GM18870 (cell line): ENCODE data around the gene TBKBP1.
"Not testable (repeated sequence)": the region's sequence is repeated elsewhere in the genome, so short reads cannot be mapped to it uniquely, and the experiment has no call there.

Source experiments
- ATAC-seq: cut with Tn5 transposase; IDR thresholded peaks from one replicate; pipeline ENCODE4 v1.9.1; 2021; ENCODE audit warnings: moderate library complexity; ENCODE audit not compliant: unreplicated experiment

TBKBP1 gene

DNA sequence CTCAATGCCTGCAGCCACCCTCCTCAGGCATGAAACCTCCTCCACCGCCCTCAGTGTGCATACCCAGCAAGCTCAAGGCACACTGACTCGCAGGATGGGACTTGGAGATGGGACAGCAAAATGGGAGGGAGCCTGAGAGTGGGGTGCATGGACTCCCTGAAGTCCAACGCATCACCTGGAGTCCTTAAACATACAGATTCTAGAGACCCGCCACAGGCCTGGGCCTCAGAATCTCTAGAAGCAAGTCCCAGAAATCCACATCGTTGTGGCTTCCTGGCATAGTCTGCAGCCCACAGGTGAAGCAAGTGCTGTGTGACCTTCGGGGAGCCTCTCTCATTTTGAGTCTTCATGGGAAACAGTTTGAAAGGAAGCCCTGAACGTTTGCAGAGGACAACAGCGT is 35.5 kb downstream of the TBKBP1 start:
- no peak for ATAC-seq

DNA sequence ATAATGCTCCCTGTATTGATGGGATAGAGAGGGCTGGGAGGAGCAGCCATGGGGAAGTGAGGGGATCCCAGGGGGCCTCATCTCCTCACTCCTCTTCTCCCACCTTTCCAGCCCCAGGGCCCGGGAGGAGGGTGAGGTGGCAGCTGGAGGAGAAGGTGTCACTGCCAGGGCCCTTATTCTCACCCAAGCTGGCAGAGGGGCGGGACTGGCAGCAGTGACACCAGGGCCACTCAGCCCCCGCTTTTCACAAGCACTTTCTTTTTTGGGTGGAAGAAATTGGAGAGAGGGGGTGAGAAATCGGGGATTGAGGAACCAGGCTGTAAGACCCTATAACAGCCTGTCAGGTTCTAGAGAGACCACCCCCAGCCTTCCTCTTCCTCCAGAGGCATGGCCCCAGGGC is 36.7 kb downstream of the TBKBP1 start:
- ATAC-seq: no peak

DNA sequence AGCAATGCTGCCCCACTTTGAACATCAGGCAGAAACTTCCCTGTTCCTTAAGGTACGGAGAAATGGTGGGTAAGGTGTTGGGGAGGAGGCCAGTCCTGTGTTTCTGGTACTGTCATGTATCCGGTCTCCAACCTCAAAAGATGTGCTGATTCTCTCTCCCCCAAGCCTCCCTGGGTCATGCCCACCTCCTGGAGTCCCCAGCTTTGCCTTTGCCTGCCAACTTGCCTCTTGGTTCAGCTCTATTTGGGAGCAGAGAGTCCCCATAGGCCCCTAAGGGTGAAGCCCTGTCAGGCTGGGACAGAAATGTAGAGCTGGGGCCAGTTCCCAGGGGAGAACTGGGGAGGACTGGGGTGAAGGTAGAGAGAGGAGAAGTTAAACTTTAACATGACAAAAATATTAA is 37.4 kb downstream of the TBKBP1 start:
- ATAC-seq: no peak

DNA sequence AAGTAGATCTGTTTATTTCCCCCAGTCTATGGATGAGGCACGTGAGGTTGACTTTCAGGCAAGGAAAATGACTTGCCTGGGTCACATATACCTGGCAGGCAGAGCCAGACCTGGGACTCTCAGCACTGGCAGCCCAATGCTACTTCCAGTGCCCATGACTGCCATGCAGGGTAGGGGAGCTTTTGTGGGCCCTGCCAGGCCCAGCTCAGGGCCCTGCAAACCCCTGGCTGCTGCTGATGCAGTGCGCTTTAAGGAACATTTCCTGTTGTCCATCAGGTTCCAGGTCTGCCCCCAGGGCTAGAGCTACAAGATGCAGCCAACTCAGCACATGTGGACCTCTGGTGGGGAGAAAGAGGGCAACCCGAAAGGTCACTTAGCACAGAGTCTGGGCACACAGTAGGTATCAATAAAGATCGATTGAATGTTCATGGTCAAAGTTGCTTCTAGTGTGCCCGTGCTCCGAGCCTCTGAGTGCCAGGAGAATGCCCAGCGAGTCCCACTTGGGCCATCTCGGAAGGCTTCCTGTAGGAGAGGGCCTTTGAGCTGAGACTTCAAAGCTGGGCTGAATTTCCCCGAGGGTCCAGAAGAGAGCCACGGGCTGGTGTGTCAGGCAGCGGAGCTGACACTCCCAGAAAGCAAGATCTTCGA is 38.6 kb downstream of the TBKBP1 start:
- no peak for ATAC-seq

DNA sequence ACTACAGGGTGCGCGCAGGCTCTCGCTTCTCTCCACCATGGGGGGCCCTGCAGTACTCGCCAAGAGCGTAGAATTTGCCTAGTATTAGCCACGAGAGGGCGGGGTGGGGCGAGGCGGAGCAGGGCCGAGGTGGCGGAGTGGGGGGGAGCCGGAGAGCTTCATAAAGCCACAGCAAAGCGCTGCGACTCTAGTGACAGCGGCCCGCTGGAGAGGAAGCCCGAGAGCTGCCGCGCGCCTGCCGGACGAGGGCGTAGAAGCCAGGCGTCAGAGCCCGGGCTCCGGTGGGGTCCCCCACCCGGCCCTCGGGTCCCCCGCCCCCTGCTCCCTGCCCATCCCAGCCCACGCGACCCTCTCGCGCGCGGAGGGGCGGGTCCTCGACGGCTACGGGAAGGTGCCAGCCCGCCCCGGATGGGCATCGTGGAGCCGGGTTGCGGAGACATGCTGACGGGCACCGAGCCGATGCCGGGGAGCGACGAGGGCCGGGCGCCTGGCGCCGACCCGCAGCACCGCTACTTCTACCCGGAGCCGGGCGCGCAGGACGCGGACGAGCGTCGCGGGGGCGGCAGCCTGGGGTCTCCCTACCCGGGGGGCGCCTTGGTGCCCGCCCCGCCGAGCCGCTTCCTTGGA is 39.2 kb downstream of the TBKBP1 start, which contains the start of gene TBX21:
TSS of gene TBX21 (plus strand) at position 190 of the 627 bp plus-strand sequence. CDS start at position 409, 219 bp downstream.
- no peak for ATAC-seq

DNA sequence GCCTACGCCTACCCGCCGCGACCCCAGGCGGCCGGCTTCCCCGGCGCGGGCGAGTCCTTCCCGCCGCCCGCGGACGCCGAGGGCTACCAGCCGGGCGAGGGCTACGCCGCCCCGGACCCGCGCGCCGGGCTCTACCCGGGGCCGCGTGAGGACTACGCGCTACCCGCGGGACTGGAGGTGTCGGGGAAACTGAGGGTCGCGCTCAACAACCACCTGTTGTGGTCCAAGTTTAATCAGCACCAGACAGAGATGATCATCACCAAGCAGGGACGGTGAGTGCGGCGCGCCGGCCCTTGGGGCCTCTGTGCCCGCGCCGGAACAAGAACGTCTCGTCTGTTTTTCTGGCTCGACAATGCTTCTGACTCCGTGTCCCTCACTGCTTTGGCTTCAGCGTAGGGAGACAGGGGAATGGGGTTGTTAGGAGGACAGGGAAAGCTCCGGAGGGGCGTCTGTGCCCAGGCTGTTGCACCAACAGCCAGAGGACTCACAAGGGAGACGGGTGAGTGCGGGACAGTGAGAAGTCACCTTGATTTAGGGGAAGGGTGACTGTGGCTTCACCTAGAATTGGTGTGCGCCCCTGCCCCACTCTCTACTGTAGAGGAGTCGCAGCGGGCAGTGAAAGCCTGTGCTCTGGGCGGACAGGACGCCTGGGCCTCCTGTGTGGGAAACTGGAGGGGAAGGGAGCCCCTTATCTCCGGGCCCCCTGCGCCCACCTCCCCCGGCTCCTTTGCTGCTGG is 39.9 kb downstream of the TBKBP1 start:
- ATAC-seq: no peak

DNA sequence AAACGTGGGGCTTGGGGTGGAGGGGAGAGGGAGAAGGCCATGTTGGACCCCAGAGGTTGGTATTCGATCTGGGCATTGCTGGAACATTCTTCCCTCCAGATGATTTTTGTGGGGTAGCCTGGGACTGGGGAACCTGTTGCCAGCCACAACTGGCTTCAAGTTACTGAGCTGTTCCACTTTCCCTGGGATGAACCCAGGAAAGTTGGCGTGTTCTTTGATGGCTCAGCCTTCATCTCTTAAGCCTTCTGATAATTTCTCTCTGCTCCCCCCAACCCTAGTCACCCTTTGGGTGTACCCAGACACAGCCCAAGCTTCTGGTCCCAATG is 41.1 kb downstream of the TBKBP1 start:
- ATAC-seq: no peak

DNA sequence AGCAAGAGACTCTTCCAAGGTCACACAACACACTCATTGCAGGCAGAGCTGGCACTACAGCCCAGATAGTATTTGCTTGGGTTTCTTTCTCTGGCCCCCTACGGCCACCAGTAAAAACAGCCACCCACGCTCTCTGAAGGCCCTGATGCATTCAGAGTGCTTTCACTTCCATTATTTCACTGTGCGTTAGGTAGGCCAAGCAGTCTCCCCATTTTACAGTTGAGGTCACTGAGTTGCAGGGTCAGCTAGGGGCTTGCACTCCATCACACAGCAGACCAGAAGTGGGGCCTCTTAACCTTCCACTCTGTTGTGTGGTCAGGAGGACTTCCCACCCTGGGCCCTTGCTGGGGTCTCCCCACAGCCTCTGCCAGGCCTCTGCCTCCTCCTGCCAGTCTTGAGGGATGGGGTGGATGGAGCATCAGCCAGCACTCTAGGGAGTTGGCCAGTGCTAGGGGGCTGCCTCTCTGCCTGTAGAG is 41.6 kb downstream of the TBKBP1 start:
- ATAC-seq: peak; percentile 49

DNA sequence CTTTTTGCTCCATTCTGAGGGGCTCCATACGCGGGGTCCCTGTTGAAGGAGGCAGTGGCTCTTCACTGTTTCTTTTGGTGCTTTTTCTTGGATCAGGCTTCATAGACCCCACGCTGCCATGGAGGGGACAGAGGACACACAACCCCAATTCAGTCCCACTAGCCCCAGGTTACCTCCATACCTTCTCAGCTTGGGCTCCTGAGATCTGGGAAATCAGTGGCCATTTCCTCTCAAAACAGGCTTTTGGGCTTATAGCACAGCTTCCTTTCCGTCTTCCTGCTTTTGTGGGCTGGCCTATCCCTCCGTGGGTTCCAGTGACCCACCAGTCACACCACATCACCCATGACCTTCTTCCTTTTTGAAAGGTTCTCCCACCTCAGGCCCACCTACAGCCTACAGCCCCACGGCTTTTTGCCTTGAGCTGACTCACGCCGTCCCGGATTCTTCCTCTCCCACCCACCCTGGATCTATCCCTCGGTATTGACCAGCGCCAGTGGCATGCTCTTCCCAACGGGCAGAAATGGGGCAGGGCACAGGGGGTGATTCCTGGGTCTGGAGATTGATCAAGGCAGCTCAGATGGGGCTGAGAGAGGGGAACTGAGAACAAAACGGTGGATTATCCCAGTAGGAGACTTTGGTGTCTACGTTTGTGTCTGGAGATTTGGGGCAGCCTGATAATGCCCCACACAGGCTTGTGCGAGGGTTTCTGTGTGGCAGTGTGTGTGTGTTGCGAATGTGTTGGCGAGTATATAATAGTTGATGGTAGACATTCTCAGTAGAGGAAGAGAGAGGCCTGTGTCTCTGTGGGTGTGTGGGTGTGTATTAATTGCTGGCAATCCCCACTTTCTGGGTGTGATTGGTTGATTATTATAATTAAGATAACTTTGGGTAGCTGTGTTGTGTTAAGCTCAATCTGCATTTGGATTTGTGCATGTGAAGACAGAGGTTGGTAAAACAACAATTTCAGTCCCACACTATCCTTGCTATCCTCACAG is 42.8 kb downstream of the TBKBP1 start:
- no peak for ATAC-seq

DNA sequence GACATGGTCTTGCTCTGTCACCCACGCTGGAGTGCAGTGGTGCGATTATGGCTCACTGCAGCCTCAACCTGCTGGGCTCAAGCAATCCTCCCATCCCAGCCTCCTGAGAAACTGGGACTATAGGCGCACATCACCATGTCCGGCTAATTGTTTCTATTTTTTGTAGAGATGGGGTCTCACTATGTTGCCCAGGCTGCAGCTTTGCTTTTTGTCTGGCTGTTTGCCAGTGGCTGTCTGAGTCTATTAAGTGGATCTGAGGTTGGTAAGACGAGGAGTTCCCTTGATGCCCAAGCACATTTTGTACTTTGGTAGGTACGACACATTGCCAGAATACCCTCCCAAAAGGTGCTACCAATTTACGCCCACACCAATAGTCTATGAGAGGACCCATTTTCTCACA is 44.2 kb downstream of the TBKBP1 start:
- no peak for ATAC-seq

DNA sequence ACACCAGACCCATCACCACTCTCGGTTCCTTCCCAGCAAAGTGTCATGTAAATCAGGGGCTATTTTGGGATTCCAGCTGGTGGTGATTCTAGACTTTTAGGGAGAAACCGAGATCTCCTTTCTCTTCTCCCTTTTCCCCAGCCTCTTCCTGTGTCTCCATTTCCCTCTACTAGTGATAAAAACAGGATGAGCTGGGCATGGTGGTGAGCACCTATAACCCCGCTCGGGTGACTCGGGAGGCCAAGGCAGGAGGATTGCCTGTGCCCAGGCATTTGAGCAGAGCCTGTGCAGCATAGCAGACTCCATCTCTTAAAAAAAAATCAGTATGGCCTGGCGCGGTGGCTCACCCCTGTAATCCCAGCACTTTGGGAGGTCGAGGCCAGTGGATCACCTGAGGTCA is 45.2 kb downstream of the TBKBP1 start:
- no peak for ATAC-seq

DNA sequence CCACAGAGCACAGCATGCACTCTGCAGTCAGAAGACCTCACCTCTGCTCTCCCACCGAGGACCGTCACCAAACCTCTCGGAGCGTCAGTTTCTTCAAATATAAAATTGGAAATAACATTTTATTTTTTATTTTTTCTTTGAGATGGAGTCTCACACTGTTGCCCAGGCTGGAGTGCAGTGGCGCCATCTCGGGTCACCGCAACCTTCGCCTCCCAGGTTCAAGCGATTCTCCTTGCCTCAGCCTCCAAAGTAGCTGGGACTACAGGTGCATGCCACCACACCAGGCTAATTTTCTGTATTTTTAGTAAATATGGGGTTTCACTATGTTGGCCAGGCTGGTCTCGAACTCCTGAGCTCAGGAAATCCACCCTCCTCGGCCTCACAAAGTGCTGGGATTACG is 46.0 kb downstream of the TBKBP1 start:
- not testable (repeated sequence) for ATAC-seq

DNA sequence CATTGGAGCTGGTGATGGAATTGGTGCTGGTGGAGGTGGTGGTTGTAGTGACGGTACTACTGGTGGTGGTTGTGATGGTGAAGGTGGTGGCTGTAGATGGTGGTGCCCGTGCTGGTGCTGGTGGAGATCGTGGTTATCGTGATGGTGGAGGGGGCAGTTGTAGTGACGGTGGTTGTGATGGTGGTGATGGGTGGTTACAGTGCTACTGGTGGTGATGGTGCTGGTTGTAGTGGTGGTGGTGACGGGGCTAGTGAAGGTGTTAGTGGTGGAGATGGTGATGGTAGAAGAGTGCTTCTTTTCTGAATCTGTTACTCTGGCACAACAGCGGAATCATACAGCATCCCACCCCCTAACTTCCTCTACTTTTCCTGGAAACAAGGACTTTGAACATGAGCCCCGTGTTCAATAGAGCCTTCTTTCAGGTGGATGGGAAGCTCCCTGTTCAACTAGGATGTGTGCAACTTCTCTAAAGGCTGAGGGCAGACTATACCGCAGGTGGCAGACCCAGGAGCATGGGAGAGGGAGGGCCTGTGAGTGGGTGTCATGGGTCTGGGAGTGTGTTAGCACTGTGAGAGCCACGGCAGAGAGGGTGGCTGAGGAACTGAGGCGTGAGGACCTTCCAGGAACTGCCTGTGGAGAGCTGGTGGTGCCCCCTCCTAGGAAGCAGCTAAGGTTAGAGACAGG is 47.3 kb downstream of the TBKBP1 start:
- ATAC-seq: no peak

DNA sequence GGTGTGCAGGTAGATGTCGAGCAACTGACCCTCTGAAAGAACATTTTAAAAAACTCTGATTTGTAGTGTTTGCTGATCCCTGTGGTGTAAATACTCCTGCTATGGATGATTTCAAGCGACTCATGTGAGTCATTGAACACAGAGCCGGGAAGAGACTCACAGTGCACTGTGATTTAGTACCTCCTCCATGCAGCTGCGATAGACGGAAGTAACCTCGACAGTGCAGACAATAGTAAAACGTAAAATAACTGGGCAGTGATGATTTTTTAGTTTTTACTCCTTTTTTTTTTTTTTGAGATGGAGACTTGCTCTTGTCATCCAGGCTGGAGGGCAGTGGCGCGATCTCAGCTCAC is 47.8 kb downstream of the TBKBP1 start:
- no peak for ATAC-seq

DNA sequence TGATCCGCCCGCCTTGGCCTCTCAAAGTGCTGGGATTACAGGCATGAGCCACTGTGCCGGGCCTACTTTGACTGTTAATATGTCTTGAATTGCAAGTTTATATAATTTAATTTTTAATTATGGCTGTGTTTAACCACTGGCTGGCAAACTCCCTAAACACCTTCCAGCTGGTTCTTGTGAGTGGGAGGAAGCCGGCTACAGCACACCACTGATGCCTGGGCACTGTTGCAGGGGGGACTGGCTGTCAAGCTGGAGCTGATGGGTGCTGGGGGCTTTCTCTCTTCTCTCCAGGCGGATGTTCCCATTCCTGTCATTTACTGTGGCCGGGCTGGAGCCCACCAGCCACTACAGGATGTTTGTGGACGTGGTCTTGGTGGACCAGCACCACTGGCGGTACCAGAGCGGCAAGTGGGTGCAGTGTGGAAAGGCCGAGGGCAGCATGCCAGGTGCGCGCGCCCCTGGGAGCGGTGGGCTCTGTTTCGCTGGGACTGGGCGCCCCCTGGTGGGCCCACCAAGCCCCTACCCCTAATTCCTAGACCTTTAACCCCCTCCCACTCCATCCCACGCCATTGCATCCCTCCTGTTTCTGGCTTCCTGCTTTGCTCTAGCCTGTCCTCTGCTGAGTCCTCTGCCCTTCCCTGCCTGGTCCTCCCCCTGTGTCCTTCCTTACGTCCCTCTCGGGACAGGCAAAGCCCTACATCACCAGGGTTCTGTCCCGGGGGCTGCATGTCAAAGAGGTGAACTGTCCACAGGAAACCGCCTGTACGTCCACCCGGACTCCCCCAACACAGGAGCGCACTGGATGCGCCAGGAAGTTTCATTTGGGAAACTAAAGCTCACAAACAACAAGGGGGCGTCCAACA is 48.6 kb downstream of the TBKBP1 start:
- no peak for ATAC-seq

DNA sequence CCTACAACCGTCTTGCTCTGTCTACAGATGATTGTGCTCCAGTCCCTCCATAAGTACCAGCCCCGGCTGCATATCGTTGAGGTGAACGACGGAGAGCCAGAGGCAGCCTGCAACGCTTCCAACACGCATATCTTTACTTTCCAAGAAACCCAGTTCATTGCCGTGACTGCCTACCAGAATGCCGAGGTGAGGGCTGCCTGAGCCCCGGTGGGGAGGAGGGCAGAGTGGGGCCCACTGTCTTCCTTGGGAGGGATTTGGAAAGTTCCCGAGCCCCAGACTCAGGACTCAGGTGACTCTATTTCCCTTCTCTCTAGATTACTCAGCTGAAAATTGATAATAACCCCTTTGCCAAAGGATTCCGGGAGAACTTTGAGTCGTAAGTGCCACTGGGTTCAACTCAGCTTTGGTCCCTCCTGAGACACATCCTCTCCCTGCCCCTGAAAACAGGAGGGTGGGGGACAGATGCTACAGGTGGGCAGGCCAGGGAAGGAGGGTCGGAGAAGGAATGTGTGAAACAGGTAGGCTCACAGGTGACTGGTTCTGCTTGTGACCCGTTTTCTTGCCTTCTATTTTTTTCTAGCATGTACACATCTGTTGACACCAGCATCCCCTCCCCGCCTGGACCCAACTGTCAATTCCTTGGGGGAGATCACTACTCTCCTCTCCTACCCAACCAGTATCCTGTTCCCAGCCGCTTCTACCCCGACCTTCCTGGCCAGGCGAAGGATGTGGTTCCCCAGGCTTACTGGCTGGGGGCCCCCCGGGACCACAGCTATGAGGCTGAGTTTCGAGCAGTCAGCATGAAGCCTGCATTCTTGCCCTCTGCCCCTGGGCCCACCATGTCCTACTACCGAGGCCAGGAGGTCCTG is 50.4 kb downstream of the TBKBP1 start:
- no peak for ATAC-seq

DNA sequence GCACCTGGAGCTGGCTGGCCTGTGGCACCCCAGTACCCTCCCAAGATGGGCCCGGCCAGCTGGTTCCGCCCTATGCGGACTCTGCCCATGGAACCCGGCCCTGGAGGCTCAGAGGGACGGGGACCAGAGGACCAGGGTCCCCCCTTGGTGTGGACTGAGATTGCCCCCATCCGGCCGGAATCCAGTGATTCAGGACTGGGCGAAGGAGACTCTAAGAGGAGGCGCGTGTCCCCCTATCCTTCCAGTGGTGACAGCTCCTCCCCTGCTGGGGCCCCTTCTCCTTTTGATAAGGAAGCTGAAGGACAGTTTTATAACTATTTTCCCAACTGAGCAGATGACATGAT is 51.0 kb downstream of the TBKBP1 start:
- no peak for ATAC-seq

DNA sequence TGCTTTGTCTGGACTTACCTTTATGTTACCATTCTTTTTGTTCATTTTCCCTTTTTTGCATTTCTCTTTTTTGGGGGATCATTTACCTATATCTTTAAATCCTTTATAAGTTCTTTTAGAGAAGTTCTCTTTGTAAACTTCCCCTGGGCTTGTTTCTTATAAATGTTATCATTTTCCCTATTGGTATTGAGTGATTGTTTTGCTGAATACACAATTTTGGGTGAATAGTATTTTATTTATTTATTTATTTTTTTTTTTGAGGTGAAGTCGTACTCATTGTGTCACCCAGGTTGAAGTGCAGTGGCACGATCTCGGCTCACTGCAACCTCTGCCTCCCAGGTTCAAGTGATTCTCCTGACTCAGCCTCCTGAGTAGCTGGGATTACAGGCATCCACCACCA is 57.5 kb downstream of the TBKBP1 start:
- no peak for ATAC-seq

DNA sequence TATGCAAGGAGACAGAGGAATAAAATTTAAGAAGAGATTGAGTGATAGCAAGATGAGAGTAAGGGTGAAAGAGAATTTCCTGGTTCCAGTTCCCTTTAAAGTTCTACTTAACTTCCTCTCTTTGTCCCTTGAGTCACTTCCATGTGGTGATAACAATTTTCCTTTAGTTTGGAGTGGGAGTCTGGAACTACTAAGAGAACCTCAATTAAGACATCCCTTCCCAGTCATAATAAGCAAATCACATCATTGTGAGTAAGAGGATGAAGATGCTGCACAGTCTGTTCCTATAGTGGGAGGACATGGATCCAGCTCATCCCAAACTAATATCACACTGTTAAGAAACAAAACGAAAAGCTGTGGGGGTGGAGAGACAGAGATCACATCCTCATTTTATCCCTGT is 63.4 kb downstream of the TBKBP1 start:
- no peak for ATAC-seq
